ENCODE results near the gene COA6.

COA6 gene

GRCh38 chr1:234409328-234409727, 36.1 kb downstream of the COA6 start:
- no peak for TF ChIP-seq CTCF (IDR thresholded peaks at IDR 0.05; ENCODE audit: borderline replicate concordance, insufficient read depth, low read depth, low read length)
- H3K4me3 ChIP-seq (ENCODE audit: low read depth, low read length) = no peak overlapping the region

GRCh38 chr1:234412830-234413229, 39.6 kb downstream of the COA6 start:
- no peak for TF ChIP-seq CTCF (IDR thresholded peaks at IDR 0.05; ENCODE audit: borderline replicate concordance, insufficient read depth, low read depth, low read length)
- no peak overlapping the region for H3K4me3 ChIP-seq (ENCODE audit: low read depth, low read length)

DNA sequence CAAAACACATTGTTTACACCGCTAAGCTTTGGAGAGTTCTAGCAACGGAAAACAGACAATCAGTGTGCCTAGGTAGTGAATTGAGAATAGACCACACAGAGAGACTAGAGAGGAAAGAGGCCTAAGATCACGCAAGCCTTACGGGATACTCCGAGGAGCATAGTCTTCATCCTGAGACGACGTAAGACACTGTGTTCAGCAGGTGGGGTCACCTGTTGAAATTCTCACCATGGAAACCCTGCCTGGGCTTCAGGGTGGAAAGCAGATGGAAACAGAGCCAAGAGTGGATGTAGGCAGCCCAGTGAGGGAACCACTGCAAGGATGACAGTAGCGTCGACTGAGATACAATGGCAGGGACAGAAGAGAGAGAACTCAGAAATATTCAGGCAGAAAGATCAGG, 40.2 kb downstream of the COA6 start:
- TF ChIP-seq CTCF (IDR thresholded peaks at IDR 0.05; ENCODE audit: borderline replicate concordance, insufficient read depth, low read depth, low read length) = no peak
- no peak overlapping the region for H3K4me3 ChIP-seq (ENCODE audit: low read depth, low read length)

DNA sequence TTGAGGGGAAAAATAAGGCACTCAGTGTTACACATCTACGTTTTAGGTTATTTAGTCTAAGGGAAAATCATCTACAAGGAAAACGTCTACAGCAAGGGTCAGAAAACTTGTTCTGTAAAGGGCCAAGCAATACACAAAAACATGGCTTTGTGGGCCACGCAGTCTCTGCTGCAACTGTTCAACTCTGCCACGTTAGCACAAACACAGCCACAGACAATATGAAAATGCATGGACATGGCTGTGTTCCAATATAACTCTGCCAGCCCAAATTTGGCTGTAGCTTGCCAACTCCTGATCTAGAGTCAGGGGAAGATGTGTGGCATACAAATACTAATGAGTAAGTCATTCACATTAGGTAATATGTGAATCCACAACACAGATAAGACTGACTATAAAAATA, 40.7 kb downstream of the COA6 start:
- no peak for TF ChIP-seq CTCF (IDR thresholded peaks at IDR 0.05; ENCODE audit: borderline replicate concordance, insufficient read depth, low read depth, low read length)
- no peak overlapping the region for H3K4me3 ChIP-seq (ENCODE audit: low read depth, low read length)

DNA sequence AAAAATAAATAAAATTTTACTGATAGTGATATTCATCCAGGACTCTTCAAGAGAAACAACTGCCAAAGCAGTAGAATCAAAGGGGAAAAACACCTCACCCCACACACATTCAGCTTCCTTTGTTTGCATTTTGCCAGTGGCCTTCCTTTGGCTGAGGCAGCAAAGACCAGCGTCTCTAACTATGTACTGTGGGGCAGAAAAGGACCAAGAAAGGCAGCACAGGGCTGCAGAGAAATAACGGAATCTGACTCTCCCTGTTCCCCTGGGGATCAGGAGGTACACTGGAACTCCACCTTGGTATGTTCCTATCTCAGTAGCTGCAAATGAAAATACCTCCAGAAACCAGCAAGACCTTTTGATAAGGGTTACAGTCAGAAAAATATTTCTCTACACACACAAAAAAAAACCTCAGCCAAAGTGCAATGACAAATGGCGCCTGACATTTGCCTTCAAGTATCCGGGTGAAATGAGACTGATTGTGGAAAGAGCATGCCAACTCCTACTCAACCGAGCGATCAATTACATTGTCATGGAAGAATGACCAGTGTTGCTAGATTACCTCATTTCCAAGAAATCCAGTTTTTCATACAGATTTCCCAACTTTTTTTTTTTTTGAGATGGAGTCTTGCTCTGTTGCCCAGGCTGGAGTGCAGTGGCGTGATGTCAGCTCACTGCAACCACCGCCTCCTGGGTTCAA, 54.8 kb downstream of the COA6 start:
- no peak overlapping the region for H3K4me3 ChIP-seq (ENCODE audit: low read depth, low read length)

GRCh38 chr1:234429434-234429806, 56.2 kb downstream of the COA6 start:
- no peak overlapping the region for H3K4me3 ChIP-seq (ENCODE audit: low read depth, low read length)
- TF ChIP-seq CTCF (IDR thresholded peaks at IDR 0.05; ENCODE audit: borderline replicate concordance, insufficient read depth, low read depth, low read length) = no peak

More for the DNA sequence above, 54.8 kb downstream of the COA6 start:
- no peak for TF ChIP-seq CTCF (IDR thresholded peaks at IDR 0.05; ENCODE audit: borderline replicate concordance, insufficient read depth, low read depth, low read length)

DNA sequence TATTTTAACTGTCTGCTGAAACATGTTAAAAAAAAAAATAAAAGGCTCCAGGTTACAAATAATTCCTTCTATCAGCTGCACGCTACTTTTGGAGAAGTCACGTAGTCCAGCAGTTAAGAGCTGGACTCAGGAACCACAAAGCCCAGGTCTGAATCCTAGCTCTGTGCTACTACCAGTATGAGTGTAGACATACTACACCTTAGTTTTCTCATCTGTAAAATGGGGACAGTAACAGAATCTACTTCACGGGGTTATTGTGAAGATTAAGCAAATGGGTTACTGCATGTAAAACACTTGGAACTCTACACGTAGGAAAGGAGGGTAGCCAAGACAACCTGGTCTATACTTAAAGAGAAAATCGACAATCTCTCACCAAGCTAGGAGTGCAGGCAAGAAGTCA, 57.4 kb downstream of the COA6 start:
- no peak overlapping the region for H3K4me3 ChIP-seq (ENCODE audit: low read depth, low read length)
- TF ChIP-seq CTCF (IDR thresholded peaks at IDR 0.05; ENCODE audit: borderline replicate concordance, insufficient read depth, low read depth, low read length) = no peak
